ENCODE measurements around the gene YTHDF1.

YTHDF1 gene

DNA sequence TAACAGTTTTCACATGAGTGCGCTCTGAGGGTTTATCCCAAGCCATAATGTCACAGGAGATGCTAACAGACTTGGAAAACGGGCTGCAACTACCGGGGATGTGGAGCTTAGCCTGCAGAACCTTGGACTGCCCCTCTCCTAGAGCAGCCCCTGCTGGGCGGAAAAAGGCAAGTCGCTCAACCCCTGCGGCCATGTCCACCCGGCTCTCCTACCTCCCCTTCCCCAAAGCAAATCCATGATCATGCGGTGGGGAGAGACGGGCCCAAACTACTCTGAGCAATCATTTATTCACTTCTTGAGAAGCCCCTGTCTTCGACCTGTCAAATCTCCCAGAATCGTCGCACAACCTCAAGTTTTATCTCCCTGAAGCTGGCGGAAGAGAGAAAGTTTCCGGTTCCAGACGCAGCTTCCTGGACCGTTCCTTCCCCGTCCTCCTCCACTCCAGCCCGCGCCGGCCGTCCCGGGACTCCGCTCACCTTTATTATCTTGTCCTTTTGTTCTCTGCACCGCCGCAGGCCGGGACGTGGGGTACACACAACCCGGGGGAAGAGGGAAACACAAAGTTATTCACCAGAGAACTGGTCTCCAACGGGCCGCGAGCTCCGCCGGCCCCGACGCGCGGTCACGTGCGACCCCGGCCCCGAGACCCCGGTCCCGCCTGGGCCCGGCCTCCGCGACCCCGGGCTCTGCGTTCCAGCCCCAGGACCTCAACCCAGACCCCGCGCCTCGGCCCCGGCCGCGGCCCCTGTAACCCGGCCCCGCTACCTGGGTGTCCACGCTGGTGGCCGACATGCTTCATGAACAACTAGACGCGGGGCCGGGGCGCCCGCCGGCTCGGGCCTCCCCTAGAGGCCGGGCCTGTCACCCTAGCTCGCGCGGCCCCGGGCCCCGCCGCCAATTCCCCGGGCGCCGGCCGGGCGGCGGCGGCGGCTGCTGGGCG is 560 bp downstream of the YTHDF1 start:
- Mint-ChIP-seq H3K27me3 (ENCODE audit: low read depth) (peaks cover 4% of the 10 kb centered on the region), H3K4me3 (peak overlapping the region; percentile 91 to 100 (median 97))
- TF ChIP-seq, protein P1, sequence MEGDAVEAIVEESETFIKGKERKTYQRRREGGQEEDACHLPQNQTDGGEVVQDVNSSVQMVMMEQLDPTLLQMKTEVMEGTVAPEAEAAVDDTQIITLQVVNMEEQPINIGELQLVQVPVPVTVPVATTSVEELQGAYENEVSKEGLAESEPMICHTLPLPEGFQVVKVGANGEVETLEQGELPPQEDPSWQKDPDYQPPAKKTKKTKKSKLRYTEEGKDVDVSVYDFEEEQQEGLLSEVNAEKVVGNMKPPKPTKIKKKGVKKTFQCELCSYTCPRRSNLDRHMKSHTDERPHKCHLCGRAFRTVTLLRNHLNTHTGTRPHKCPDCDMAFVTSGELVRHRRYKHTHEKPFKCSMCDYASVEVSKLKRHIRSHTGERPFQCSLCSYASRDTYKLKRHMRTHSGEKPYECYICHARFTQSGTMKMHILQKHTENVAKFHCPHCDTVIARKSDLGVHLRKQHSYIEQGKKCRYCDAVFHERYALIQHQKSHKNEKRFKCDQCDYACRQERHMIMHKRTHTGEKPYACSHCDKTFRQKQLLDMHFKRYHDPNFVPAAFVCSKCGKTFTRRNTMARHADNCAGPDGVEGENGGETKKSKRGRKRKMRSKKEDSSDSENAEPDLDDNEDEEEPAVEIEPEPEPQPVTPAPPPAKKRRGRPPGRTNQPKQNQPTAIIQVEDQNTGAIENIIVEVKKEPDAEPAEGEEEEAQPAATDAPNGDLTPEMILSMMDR (IDR thresholded peaks at IDR 0.05; ENCODE audit: unreplicated experiment in 3 of 3), result peak; percentile 24 to 48 (median 42)

DNA sequence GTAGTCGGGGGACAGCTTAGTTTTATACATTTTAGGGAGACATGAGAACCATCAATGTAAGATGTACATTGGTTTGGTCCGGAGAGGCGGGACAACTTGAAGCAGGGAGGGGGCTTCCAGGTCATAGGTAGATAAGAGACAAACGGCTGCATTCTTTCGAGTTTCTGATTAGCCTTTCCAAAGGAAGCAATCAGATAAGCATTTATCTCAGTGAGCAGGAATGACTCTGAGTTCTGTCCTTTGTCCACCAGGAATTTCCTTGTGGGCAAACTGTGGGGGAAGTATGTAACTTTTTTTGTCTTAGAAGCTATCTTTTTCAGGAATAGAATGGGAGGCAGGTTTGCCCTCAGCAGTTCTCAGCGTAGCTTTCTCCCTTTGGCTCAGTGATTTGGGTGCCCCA is 1.4 kb downstream of the YTHDF1 start:
- Mint-ChIP-seq H3K27ac (peak overlapping the region in 1 of 3 experiments; percentile 56), H3K27me3 (ENCODE audit: low read depth) (no peaks in the 10 kb centered on the region), H3K36me3 (ENCODE audit: low read depth) (peaks cover 43% of the 10 kb centered on the region), H3K4me1 (peaks cover 29% of the 10 kb centered on the region), H3K9me3 (no peaks in the 10 kb centered on the region), H3K4me3 (peak overlapping the region; percentile 91 to 100 (median 97))
- TF ChIP-seq, protein P1 (IDR thresholded peaks at IDR 0.05; ENCODE audit: unreplicated experiment in 3 of 3), result no peak

More for the DNA sequence above, 560 bp downstream of the YTHDF1 start:
- Mint-ChIP-seq H3K36me3 (ENCODE audit: low read depth) (peaks cover 39% of the 10 kb centered on the region), H3K4me1 (peaks cover 29% of the 10 kb centered on the region), H3K27ac (peak overlapping the region; percentile 85 to 94 (median 85)), H3K9me3 (no peaks in the 10 kb centered on the region)

DNA sequence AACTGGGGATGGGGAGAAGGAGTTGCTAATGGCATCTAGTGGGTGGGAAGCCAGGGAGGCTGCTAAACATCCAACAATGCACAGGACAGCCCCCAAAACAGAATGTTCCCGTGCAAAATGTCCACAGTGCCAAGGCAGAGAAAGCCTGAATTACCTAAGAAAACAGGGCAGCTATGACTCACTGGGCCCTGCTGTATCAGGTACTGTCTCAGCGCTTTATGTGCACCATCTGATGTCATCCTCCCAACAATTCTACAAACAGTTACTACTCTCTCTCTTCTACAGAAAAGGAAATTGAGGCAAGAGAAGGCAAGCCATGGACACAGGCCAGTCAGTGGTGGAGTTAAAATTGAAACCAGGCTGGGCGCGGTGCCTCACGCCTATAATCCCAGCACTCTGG is 3.1 kb downstream of the YTHDF1 start:
- Mint-ChIP-seq H3K27me3 (ENCODE audit: low read depth) (no peaks in the 10 kb centered on the region), H3K27ac (no peak overlapping the region), H3K36me3 (ENCODE audit: low read depth) (peaks cover 52% of the 10 kb centered on the region), H3K9me3 (no peaks in the 10 kb centered on the region), H3K4me3 (peak overlapping the region; percentile 59 to 78 (median 74)), H3K4me1 (peaks cover 29% of the 10 kb centered on the region)
- TF ChIP-seq, protein P1 (IDR thresholded peaks at IDR 0.05; ENCODE audit: unreplicated experiment in 3 of 3), result no peak

DNA sequence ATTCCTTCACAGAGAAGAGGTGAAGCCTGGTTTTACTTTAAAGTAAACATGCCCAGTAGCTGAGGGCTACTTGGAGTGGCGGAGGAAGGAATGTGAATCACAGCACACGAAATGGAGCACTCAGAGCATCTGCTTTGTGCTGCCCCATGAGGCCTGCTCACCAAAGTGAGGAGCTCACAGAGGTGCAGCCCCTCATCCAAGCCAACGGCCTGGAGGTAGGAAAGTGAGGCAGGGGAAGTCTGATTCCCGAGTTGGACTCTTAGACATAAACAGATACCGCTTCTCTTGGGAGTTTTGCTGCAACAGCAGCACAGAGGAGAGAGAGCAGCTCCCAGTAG is 3.6 kb downstream of the YTHDF1 start:
- Mint-ChIP-seq H3K4me3 (peak overlapping the region; percentile 59 to 78 (median 74)), H3K36me3 (ENCODE audit: low read depth) (peaks cover 53% of the 10 kb centered on the region), H3K9me3 (no peaks in the 10 kb centered on the region), H3K27ac (no peak overlapping the region), H3K4me1 (peaks cover 29% of the 10 kb centered on the region), H3K27me3 (ENCODE audit: low read depth) (no peaks in the 10 kb centered on the region)
- TF ChIP-seq, protein P1 (IDR thresholded peaks at IDR 0.05; ENCODE audit: unreplicated experiment in 3 of 3), result no peak

DNA sequence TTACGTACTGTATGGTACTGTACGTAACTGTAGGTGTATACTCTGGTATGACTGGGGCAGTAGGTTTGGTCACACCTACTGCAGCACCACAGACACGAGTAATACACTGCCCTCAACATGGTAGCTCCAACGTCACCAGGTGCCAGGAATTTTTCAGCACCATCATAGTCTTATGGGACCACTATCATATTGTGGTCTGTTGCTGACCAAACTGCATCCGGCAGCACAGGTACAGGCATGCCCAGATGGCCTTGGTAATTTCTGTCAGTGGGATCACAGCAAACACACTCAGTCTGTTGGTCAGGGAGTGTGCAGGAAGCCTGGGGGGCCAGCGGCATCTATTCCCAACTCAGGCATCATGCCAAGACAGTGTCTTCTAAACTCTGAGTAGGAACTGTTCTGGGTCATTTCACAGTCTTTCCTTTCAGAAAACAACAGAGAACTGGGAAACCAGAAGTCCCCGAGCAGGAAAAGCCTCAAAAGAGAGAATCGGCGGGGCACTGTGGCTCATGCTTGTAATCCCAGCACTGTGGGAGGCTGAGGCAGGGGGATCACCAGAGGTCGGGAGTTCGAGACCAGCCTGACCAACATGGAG is 5.8 kb downstream of the YTHDF1 start:
- Mint-ChIP-seq H3K27me3 (ENCODE audit: low read depth) (no peaks in the 10 kb centered on the region), H3K4me3 (no peak overlapping the region), H3K9me3 (no peaks in the 10 kb centered on the region), H3K36me3 (ENCODE audit: low read depth) (peaks cover 64% of the 10 kb centered on the region), H3K4me1 (peaks cover 26% of the 10 kb centered on the region), H3K27ac (no peak overlapping the region)
- TF ChIP-seq, protein P1 (IDR thresholded peaks at IDR 0.05; ENCODE audit: unreplicated experiment in 3 of 3), result no peak

Measured in nephron (organoid).